GM10266 (cell line): Measurements from ENCODE around the gene SPATS2.

Source experiments
- DNase-seq: peaks from one replicate; pipeline ENCODE4 v3.0.0; 2012; ENCODE audit errors: extremely low spot score
- TF ChIP-seq, protein P1 (sequence below): IDR thresholded peaks from 2 replicates; pipeline ENCODE4 v1.5.1; 2012; ENCODE audit warnings: mild to moderate bottlenecking, low read depth; ENCODE audit not compliant: control insufficient read depth, insufficient read depth; ENCODE audit errors: missing control alignments

SPATS2 gene

DNA sequence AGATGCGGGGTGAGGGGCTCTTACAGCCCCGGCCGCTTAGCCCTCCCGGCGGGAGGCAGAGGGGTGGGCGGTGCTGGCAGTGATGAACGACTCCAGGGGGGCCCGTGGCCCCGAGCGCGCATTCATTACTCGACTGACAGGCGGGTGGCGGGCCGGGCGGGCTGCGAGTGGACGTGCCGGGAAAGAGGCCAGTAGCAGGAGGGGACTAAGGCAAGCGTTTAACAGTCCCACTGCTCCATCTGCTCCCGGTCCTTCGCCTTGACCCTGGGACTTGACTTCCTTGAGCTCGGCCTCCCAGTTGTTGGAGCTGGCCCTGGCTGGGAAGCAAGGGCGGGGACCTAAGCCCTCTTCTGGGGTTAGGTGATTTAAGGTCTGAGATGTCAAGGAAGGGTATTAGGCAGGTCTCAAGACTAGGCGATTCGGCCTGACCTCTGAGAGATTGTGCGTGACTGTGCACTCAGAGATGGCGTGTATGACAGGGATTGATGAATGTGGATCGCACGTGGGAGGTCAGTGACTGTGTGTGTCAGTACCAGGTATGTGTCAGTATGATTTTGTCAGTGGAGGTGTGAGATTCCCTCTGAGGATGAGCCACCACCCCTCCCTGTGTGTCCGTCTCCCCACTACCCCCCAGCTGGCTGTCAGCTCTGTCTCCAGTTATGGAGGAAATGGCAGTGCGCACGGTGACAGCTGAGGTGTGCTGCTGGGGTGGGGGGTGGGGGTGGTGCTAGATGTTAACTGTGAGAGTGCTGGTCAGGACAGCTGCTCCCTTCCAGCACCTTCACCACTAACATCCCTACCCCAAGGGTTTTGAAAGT lies 24.1 kb upstream of the SPATS2 start:
- DNase-seq, result peak; percentile 57
- TF ChIP-seq, protein P1, sequence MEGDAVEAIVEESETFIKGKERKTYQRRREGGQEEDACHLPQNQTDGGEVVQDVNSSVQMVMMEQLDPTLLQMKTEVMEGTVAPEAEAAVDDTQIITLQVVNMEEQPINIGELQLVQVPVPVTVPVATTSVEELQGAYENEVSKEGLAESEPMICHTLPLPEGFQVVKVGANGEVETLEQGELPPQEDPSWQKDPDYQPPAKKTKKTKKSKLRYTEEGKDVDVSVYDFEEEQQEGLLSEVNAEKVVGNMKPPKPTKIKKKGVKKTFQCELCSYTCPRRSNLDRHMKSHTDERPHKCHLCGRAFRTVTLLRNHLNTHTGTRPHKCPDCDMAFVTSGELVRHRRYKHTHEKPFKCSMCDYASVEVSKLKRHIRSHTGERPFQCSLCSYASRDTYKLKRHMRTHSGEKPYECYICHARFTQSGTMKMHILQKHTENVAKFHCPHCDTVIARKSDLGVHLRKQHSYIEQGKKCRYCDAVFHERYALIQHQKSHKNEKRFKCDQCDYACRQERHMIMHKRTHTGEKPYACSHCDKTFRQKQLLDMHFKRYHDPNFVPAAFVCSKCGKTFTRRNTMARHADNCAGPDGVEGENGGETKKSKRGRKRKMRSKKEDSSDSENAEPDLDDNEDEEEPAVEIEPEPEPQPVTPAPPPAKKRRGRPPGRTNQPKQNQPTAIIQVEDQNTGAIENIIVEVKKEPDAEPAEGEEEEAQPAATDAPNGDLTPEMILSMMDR, result no peak

DNA sequence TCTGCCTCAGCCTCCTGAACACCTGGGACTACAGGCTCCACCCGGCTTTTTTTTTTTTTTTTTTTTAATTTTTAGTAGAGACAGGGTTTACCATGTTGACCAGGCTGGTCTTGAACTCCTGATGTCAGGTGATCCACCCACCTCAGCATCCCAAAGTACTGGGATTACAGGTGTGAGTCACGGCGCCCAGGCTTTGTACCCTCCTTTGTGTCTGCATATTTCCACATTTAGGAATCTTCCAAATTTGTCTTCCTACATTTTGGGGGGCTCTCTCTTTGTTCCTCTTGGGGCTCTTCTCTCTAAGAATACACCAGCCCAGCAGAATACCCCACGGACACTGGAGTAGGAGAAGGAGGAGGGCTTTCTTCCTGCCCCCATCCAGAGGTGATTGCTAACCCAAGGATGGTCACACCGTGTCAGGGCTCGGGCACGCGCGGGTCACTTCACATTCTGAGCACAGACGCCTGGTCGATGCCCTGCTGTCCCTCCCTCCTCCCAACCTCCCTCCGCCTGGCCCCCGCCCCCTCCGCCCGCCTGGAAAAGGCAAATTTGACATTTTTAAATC lies 22.7 kb upstream of the SPATS2 start:
- TF ChIP-seq, protein P1, result no peak
- DNase-seq, result no peak

- TF ChIP-seq, protein P1, result no peak
- DNase-seq, result peak; percentile 77
Observed at GRCh38 chr12:49345051-49345824, 22.0 kb upstream of the SPATS2 start.

DNA sequence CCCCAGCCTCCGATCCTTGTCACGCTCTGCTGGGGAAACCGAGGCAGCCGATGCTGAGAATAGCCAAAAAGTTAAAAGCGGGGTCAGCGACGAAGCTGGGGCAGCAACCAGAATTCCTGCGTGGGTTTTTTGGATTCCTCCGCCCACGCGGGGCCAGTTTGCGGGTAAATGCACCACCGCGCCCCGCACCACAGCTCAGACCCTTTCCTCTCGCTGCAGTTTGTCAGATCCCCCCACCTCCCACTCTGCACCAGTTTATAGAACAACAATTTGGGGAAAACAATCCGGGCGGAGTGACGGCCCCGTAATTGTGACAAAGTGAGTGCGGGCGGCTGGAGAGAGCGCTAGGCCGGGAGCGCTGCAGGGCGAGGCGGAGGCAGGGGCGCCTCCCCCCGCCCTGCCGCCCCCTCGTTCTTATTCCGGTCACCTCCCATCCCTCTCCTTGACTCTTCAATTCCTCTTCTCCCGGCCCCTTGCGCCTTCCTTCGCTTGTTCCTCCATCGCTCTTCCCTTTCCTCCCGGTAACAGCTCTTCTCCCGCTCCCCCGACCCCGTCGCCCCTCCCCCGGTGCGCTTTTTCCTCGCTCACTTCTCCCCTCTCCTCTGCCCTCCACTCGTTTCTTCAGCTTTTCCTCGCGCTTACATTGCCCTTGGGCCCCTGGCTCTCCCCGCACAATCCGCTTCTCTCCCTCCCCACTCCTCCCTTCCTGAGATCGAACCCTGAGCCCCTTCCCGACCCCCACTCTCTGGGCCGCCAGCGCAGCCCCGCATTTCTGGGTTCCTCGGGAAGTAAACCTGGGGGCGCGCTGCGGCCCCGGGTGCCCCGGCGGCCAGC lies 21.2 kb upstream of the SPATS2 start:
- no peak for DNase-seq
- TF ChIP-seq, protein P1, result no peak

GRCh38 chr12:49346659-49347310 lies 20.5 kb upstream of the SPATS2 start, which contains the start of gene DNAJC22:
Gene DNAJC22 (plus strand): TSS chr12:49346888. CDS start chr12:49348873, 1,985 bp downstream.
- TF ChIP-seq, protein P1, result no peak

GRCh38 chr12:49347311-49348193 lies 19.7 kb upstream of the SPATS2 start:
- peak; percentile 91 for DNase-seq
- TF ChIP-seq, protein P1, result peak; percentile 98

More at GRCh38 chr12:49346659-49347310, 20.5 kb upstream of the SPATS2 start, which contains the start of gene DNAJC22:
- peak; percentile 78 for DNase-seq
